ENCODE data around the gene TRPT1.

The TRPT1 gene

GRCh38 chr11:64181506-64182411 lies 44.2 kb downstream of the TRPT1 start:
- in situ Hi-C loops (cut with HindIII; ENCODE audit: low sequenced_read_pairs): no loop called here

- in situ Hi-C loops (cut with HindIII; ENCODE audit: low sequenced_read_pairs): no loop called here
These were observed 45.1 kb downstream of the TRPT1 start for GRCh38 chr11:64180891-64181290.

- in situ Hi-C loops (cut with HindIII; ENCODE audit: low sequenced_read_pairs): no loop called here
These were observed 46.9 kb downstream of the TRPT1 start for GRCh38 chr11:64178951-64179639.

GRCh38 chr11:64178203-64178602 lies 47.8 kb downstream of the TRPT1 start:
- in situ Hi-C loops (cut with HindIII; ENCODE audit: low sequenced_read_pairs): no loop called here

DNA sequence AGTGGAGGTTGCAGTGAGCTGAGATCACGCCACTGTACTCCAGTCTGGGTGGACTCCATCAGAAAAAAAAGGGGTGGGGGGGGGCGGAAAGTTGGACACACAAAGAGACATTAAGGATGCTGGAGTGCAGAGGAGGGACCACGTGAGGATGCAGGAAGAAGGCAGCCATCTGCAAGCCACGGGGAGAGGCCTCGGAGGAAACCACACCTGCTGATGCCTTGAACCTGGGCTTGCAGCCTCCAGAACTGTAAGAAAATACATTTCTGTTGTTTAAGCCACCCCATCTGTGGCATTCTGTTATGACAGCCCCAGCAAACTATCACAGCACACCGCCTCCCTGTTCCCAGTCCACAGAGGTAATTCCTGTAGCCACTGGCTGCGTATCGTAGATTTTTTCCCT lies 49.2 kb downstream of the TRPT1 start:
- in situ Hi-C loops (cut with HindIII; ENCODE audit: low sequenced_read_pairs): no loop called here
